ENCODE measurements around the gene MMD.

- TF ChIP-seq CTCF (IDR thresholded peaks at IDR 0.05): no peak
- TF ChIP-seq POLR2A (IDR thresholded peaks at IDR 0.05): no peak
Measured at GRCh38 chr17:55450232-55450825, 28.7 kb upstream of the MMD start.
